GM21619 (cell line): ENCODE results near the gene ZNF860.
"Not testable (repeated sequence)": the region's sequence is repeated elsewhere in the genome, so short reads cannot be mapped to it uniquely, and the experiment has no call there.

Experiments used
- ATAC-seq: cut with Tn5 transposase; IDR thresholded peaks from one replicate; pipeline ENCODE4 v1.9.1; 2021; ENCODE audit not compliant: unreplicated experiment

ZNF860 gene

GRCh38 chr3:31960793-31961431, 20.6 kb upstream of the ZNF860 start:
- peak; percentile 57 for ATAC-seq

- no peak for ATAC-seq
Measured at GRCh38 chr3:31962801-31963205, 18.7 kb upstream of the ZNF860 start.

- no peak for ATAC-seq
Measured at GRCh38 chr3:31966978-31967591, 14.5 kb upstream of the ZNF860 start.

- ATAC-seq: no peak
Measured at GRCh38 chr3:31967592-31967991, 14.0 kb upstream of the ZNF860 start.

DNA sequence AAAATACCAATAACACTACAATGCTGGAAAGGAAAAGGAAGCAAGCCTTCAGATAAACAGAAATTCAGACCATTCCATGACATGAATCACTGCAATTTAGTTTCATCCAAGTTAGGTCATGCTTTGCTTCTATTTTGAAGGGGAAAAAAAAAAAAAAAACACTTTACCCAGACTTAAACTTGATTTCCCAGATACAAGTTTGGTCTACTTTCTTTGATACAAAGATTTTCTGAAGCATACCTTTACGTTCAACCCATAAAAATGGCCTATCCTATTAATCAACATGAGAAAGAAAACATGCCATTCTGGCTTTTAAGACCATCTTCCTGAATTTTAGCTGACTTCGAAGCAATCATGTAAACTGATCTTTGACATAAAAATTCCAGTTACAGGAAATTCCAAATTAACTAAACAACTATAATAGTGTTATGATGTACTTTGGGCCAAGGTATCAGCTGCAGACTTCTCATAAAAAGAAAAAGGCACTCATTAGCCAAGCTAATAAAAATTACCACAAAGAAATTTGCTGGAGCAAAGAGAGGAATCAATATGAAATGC, 13.1 kb upstream of the ZNF860 start:
- ATAC-seq: no peak

- ATAC-seq: no peak
Measured at GRCh38 chr3:31968927-31969418, 12.6 kb upstream of the ZNF860 start.

GRCh38 chr3:31971607-31972006, 9.9 kb upstream of the ZNF860 start:
- no peak for ATAC-seq

GRCh38 chr3:31973081-31973480, 8.5 kb upstream of the ZNF860 start:
- no peak for ATAC-seq

DNA sequence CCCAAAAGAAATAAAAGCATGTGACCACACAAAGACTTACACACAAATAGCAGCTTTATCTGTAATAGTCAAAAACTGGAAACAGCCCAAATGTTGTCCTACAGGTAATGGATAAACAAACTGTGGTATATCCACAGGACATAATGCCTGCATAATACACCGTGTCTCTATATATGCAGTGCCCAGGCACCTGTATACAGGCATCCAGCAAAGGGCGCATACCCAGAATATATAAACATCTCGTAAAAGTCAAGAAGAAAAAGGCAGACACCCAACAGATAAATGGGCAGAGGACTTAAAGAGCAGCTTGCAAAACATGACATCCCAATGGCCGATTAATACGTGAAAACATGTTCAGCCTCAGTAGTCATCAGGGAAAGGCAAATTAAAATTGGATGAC, 7.7 kb upstream of the ZNF860 start:
- no peak for ATAC-seq

GRCh38 chr3:31974471-31974870, 7.1 kb upstream of the ZNF860 start:
- ATAC-seq: no peak

GRCh38 chr3:31974964-31975363, 6.6 kb upstream of the ZNF860 start:
- no peak for ATAC-seq

DNA sequence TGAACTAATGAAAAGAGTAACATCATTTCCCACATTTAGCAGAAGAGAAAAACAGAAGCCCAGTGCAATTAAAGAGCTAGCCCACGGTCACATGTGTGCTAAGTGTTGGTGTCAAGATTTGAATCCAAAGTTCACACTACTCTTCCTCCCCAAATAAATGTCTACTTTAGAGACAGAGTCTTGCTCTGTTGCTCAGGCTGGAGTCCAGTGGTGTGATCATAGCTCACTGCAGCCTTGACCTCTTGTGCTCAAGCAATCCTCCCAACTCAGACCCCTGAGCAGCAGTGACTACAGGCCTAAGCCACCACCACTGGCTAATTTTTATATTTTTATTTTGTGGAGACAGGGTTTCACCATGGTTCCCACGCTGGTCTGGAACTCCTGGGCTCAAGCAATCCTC, 5.2 kb upstream of the ZNF860 start:
- ATAC-seq: no peak

DNA sequence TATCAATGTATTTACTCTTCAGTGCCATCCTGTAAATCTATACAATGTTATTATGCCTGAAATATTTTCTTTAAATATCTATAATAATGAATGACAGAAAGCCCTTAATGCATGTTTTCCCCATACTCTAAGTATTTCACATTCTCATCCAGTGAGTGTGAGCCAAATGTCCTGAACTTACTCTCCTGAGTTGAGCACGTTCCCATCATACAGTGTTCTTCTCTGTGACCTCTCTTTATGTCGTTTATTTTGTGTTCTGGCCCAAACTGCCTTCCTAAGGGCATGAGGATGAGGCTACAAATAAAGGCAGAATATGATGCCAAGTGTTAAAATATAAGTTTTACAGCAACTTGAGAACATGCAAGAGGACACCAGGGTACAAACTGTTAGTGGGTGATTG, 3.8 kb upstream of the ZNF860 start:
- no peak for ATAC-seq

GRCh38 chr3:31978553-31978952, 3.0 kb upstream of the ZNF860 start:
- ATAC-seq: no peak

- peak; percentile 47 for ATAC-seq
Measured at GRCh38 chr3:31979001-31979697, 2.4 kb upstream of the ZNF860 start.

- peak; percentile 42 for ATAC-seq
Measured at GRCh38 chr3:31980530-31981205, 882 bp upstream of the ZNF860 start.

- ATAC-seq: no peak
Measured at GRCh38 chr3:31984321-31984720, 2.8 kb downstream of the ZNF860 start.

DNA sequence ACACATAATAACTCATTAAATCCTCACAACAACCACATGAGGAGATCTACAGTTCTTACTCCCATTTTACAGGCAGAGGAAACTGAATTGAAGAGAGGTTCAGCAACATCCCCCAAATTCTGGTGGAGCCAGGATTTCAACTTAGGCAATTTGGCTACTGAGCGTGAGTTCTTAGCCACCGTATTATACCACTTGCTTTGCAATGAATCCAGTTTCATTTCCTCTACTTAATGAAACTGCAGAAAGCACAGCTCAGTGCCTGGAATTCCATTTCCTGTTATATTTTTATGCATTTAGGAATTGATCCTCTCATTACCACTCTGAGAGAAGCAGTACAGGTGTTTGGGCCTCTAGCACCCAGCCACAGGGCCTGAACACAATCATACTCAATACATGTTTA, 4.3 kb downstream of the ZNF860 start:
- ATAC-seq: no peak

GRCh38 chr3:31988271-31988670, 6.7 kb downstream of the ZNF860 start:
- no peak for ATAC-seq

DNA sequence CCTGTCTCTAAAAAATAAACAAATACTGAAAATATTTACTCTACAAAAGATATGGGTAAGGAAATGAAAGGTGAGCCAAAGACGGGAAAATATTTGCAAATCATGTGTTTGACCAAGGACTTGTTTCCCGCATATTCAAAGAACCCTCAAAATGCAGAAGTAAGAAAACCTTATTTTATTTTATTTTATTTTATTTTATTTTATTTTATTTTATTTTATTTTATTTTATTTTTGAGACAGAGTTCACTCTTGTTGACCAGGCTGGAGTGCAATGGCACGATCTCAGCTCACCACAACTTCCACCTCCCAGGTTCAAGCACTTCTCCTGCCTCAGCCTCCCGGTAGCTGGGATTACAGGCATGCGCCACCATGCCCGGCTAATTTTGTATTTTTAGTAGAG, 11.4 kb downstream of the ZNF860 start:
- not testable (repeated sequence) for ATAC-seq

- no peak for ATAC-seq
Measured at GRCh38 chr3:31993843-31994242, 12.3 kb downstream of the ZNF860 start.
